ENCODE measurements around the gene PDCD1.
A peak's percentile ranks its signal among the peaks of the same experiment; 100 is the strongest.

Gene PDCD1

GRCh38 chr2:241903121-241904010, 44.7 kb upstream of the PDCD1 start:
- H3K4me3 ChIP-seq (ENCODE audit: control insufficient read depth, low read depth, low read length), result no peak overlapping the region
- no peak for TF ChIP-seq CTCF (conservative IDR thresholded peaks at IDR 0.05; ENCODE audit: control insufficient read depth, insufficient read depth, low read depth, low read length)
- DNase-seq (ENCODE audit: low read depth), result no peak

- no peak for DNase-seq (ENCODE audit: low read depth)
- TF ChIP-seq CTCF (conservative IDR thresholded peaks at IDR 0.05; ENCODE audit: control insufficient read depth, insufficient read depth, low read depth, low read length), result no peak
- H3K4me3 ChIP-seq (ENCODE audit: control insufficient read depth, low read depth, low read length), result no peak overlapping the region
Measured at GRCh38 chr2:241902357-241902991, 43.8 kb upstream of the PDCD1 start.

GRCh38 chr2:241901500-241902351, 43.0 kb upstream of the PDCD1 start:
- no peak for TF ChIP-seq CTCF (conservative IDR thresholded peaks at IDR 0.05; ENCODE audit: control insufficient read depth, insufficient read depth, low read depth, low read length)
- peak; percentile 20 for DNase-seq (ENCODE audit: low read depth)
- H3K4me3 ChIP-seq (ENCODE audit: control insufficient read depth, low read depth, low read length), result no peak overlapping the region

GRCh38 chr2:241901018-241901380, 42.3 kb upstream of the PDCD1 start:
- no peak overlapping the region for H3K4me3 ChIP-seq (ENCODE audit: control insufficient read depth, low read depth, low read length)
- TF ChIP-seq CTCF (conservative IDR thresholded peaks at IDR 0.05; ENCODE audit: control insufficient read depth, insufficient read depth, low read depth, low read length), result no peak
- DNase-seq (ENCODE audit: low read depth), result no peak

- no peak for TF ChIP-seq CTCF (conservative IDR thresholded peaks at IDR 0.05; ENCODE audit: control insufficient read depth, insufficient read depth, low read depth, low read length)
- no peak for DNase-seq (ENCODE audit: low read depth)
- no peak overlapping the region for H3K4me3 ChIP-seq (ENCODE audit: control insufficient read depth, low read depth, low read length)
Measured at GRCh38 chr2:241900251-241901017, 41.7 kb upstream of the PDCD1 start.

All from fibroblast of mammary gland (primary cell).